ENCODE results near the gene GRIA3.

Gene GRIA3

GRCh38 chrX:123348468-123348867, 164.4 kb downstream of the GRIA3 start:
- no peaks in the 10 kb centered on the region for H3K27me3 ChIP-seq (ENCODE audit: insufficient read depth, low read length, poor library complexity)
- H3K36me3 ChIP-seq (ENCODE audit: insufficient read depth, low read length), result no peaks in the 10 kb centered on the region
- H3K9ac ChIP-seq (ENCODE audit: low read depth, low read length), result no peak overlapping the region
- ATAC-seq (ENCODE audit: insufficient read depth, low read depth) (no peak), DNase-seq (no peak)
- no peaks in the 10 kb centered on the region for H3K4me1 ChIP-seq (ENCODE audit: insufficient read depth, low read length)
- no peaks in the 10 kb centered on the region for H3K9me3 ChIP-seq (ENCODE audit: insufficient read depth, low read length, severe bottlenecking)
- no peak for TF ChIP-seq CTCF (IDR thresholded peaks at IDR 0.05; ENCODE audit: borderline replicate concordance, extremely low read depth, low read length, poor library complexity, severe bottlenecking)
- TF ChIP-seq EZH2 (IDR thresholded peaks at IDR 0.05; ENCODE audit: borderline replicate concordance, low read depth, low read length, severe bottlenecking), result no peak
- H4K20me1 ChIP-seq (ENCODE audit: insufficient read depth, low read length), result no peaks in the 10 kb centered on the region
- no peak overlapping the region for H3K27ac ChIP-seq (ENCODE audit: low read length)
- H3K4me3 ChIP-seq (ENCODE audit: low read depth in 1 of 2, low read length in 2 of 2), result no peak overlapping the region
- no peak overlapping the region for H3K4me2 ChIP-seq (ENCODE audit: insufficient read depth, low read length)
- H3K79me2 ChIP-seq (ENCODE audit: insufficient read depth, low read length), result no peaks in the 10 kb centered on the region
- no peak overlapping the region for H2AFZ ChIP-seq (ENCODE audit: low read depth, low read length)

GRCh38 chrX:123350226-123350625, 166.1 kb downstream of the GRIA3 start:
- H3K27ac ChIP-seq (ENCODE audit: low read length), result no peak overlapping the region
- DNase-seq (no peak), ATAC-seq (ENCODE audit: insufficient read depth, low read depth) (no peak)
- H4K20me1 ChIP-seq (ENCODE audit: insufficient read depth, low read length), result no peaks in the 10 kb centered on the region
- H2AFZ ChIP-seq (ENCODE audit: low read depth, low read length), result no peak overlapping the region
- no peaks in the 10 kb centered on the region for H3K9me3 ChIP-seq (ENCODE audit: insufficient read depth, low read length, severe bottlenecking)
- no peaks in the 10 kb centered on the region for H3K4me1 ChIP-seq (ENCODE audit: insufficient read depth, low read length)
- H3K27me3 ChIP-seq (ENCODE audit: insufficient read depth, low read length, poor library complexity), result no peaks in the 10 kb centered on the region
- H3K4me2 ChIP-seq (ENCODE audit: insufficient read depth, low read length), result no peak overlapping the region
- TF ChIP-seq CTCF (IDR thresholded peaks at IDR 0.05; ENCODE audit: borderline replicate concordance, extremely low read depth, low read length, poor library complexity, severe bottlenecking) (no peak), EZH2 (IDR thresholded peaks at IDR 0.05; ENCODE audit: borderline replicate concordance, low read depth, low read length, severe bottlenecking) (no peak)
- no peaks in the 10 kb centered on the region for H3K36me3 ChIP-seq (ENCODE audit: insufficient read depth, low read length)
- no peaks in the 10 kb centered on the region for H3K79me2 ChIP-seq (ENCODE audit: insufficient read depth, low read length)
- H3K9ac ChIP-seq (ENCODE audit: low read depth, low read length), result no peak overlapping the region
- H3K4me3 ChIP-seq (ENCODE audit: low read depth in 1 of 2, low read length in 2 of 2), result no peak overlapping the region

GRCh38 chrX:123357941-123358340, 173.9 kb downstream of the GRIA3 start:
- Histone ChIP-seq H3K27ac (ENCODE audit: low read length) (no peak overlapping the region), H3K36me3 (ENCODE audit: insufficient read depth, low read length) (no peaks in the 10 kb centered on the region), H3K79me2 (ENCODE audit: insufficient read depth, low read length) (no peaks in the 10 kb centered on the region), H3K9ac (ENCODE audit: low read depth, low read length) (no peak overlapping the region), H3K27me3 (ENCODE audit: insufficient read depth, low read length, poor library complexity) (no peaks in the 10 kb centered on the region), H2AFZ (ENCODE audit: low read depth, low read length) (no peak overlapping the region), H4K20me1 (ENCODE audit: insufficient read depth, low read length) (no peaks in the 10 kb centered on the region), H3K4me1 (ENCODE audit: insufficient read depth, low read length) (no peaks in the 10 kb centered on the region), H3K4me2 (ENCODE audit: insufficient read depth, low read length) (no peak overlapping the region), H3K4me3 (ENCODE audit: low read depth in 1 of 2, low read length in 2 of 2) (no peak overlapping the region), H3K9me3 (ENCODE audit: insufficient read depth, low read length, severe bottlenecking) (no peaks in the 10 kb centered on the region)
- no peak for DNase-seq
- ATAC-seq (ENCODE audit: insufficient read depth, low read depth), result no peak
- TF ChIP-seq CTCF (IDR thresholded peaks at IDR 0.05; ENCODE audit: borderline replicate concordance, extremely low read depth, low read length, poor library complexity, severe bottlenecking) (no peak), EZH2 (IDR thresholded peaks at IDR 0.05; ENCODE audit: borderline replicate concordance, low read depth, low read length, severe bottlenecking) (no peak)

GRCh38 chrX:123358457-123358856, 174.4 kb downstream of the GRIA3 start:
- Histone ChIP-seq H3K4me3 (ENCODE audit: low read depth in 1 of 2, low read length in 2 of 2) (no peak overlapping the region), H3K4me1 (ENCODE audit: insufficient read depth, low read length) (no peaks in the 10 kb centered on the region), H3K9me3 (ENCODE audit: insufficient read depth, low read length, severe bottlenecking) (no peaks in the 10 kb centered on the region), H4K20me1 (ENCODE audit: insufficient read depth, low read length) (no peaks in the 10 kb centered on the region), H3K27me3 (ENCODE audit: insufficient read depth, low read length, poor library complexity) (no peaks in the 10 kb centered on the region), H3K79me2 (ENCODE audit: insufficient read depth, low read length) (no peaks in the 10 kb centered on the region), H3K4me2 (ENCODE audit: insufficient read depth, low read length) (no peak overlapping the region), H3K27ac (ENCODE audit: low read length) (no peak overlapping the region), H3K36me3 (ENCODE audit: insufficient read depth, low read length) (no peaks in the 10 kb centered on the region), H2AFZ (ENCODE audit: low read depth, low read length) (no peak overlapping the region), H3K9ac (ENCODE audit: low read depth, low read length) (no peak overlapping the region)
- no peak for TF ChIP-seq EZH2 (IDR thresholded peaks at IDR 0.05; ENCODE audit: borderline replicate concordance, low read depth, low read length, severe bottlenecking)
- no peak for TF ChIP-seq CTCF (IDR thresholded peaks at IDR 0.05; ENCODE audit: borderline replicate concordance, extremely low read depth, low read length, poor library complexity, severe bottlenecking)
- ATAC-seq (ENCODE audit: insufficient read depth, low read depth) (no peak), DNase-seq (no peak)

Measured in DND-41 (cell line).